SU-DHL-6 (cell line): Measurements from ENCODE around the gene PREX1.

Experiments
- EZH2phosphoT487 ChIP-seq: fragments of 200-600 bp; sonication (generic), shearing (Covaris generic); conservative IDR thresholded peaks from 2 replicates; pipeline ENCODE4 v1.6.1; 2018; ENCODE audit warnings: mild to moderate bottlenecking, antibody characterized with exemption, low read length, moderate library complexity, mixed read lengths
- TF ChIP-seq, protein P1 (sequence below): fragments of 200-600 bp; sonication (generic); IDR thresholded peaks from one replicate; pipeline ENCODE4 v1.5.1; 2017; ENCODE audit warnings: antibody characterized with exemption, mild to moderate bottlenecking, low read length, moderate library complexity; ENCODE audit not compliant: insufficient read depth, poor library complexity, severe bottlenecking

DNA sequence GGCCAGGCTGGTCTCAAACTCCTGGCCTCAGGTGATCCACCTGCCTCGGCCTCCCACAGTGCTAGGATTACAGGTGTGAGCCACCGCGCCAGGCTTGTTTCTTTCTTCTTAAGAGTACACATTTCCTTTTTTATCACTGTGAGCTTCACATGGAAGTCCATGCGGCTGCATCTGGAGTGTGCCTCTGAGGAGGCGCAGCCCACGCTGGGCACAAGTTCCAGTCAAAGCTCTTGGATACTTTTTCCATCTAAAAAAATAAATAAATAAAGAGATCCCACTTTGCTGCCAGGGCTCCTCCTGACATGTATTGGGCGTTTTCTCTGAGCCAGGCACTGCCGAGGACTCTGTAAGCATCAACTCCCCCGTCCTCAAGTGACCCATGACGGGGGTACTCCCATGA lies 123.0 kb downstream of the PREX1 start:
- TF ChIP-seq, protein P1, sequence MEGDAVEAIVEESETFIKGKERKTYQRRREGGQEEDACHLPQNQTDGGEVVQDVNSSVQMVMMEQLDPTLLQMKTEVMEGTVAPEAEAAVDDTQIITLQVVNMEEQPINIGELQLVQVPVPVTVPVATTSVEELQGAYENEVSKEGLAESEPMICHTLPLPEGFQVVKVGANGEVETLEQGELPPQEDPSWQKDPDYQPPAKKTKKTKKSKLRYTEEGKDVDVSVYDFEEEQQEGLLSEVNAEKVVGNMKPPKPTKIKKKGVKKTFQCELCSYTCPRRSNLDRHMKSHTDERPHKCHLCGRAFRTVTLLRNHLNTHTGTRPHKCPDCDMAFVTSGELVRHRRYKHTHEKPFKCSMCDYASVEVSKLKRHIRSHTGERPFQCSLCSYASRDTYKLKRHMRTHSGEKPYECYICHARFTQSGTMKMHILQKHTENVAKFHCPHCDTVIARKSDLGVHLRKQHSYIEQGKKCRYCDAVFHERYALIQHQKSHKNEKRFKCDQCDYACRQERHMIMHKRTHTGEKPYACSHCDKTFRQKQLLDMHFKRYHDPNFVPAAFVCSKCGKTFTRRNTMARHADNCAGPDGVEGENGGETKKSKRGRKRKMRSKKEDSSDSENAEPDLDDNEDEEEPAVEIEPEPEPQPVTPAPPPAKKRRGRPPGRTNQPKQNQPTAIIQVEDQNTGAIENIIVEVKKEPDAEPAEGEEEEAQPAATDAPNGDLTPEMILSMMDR = no peak
- no peak for TF ChIP-seq EZH2phosphoT487
